Ectodermal cell (in vitro differentiated cells): ENCODE data around the gene GALNT10.

Experiments used
- H3K27ac ChIP-seq: 2 replicates; pipeline ENCODE4 v1.7.0; 2013; ENCODE audit warnings: mild to moderate bottlenecking, low read depth, low read length; ENCODE audit not compliant: insufficient read depth, poor library complexity, severe bottlenecking
- H3K27me3 ChIP-seq: 2 replicates; pipeline ENCODE4 v1.7.0; 2013; ENCODE audit warnings: mild to moderate bottlenecking, low read length; ENCODE audit not compliant: insufficient read depth, control insufficient read depth, poor library complexity, severe bottlenecking
- H3K36me3 ChIP-seq: one replicate; pipeline ENCODE4 v1.7.0; 2013; ENCODE audit warnings: low read length; ENCODE audit not compliant: control insufficient read depth, insufficient read depth
- H3K4me1 ChIP-seq: one replicate; pipeline ENCODE4 v1.7.0; 2013; ENCODE audit warnings: low read length; ENCODE audit not compliant: control insufficient read depth, insufficient read depth
- H3K4me3 ChIP-seq: 2 replicates; pipeline ENCODE4 v1.7.0; 2013; ENCODE audit warnings: low read depth, low read length, control low read depth; ENCODE audit not compliant: insufficient read depth
- H3K9me3 ChIP-seq: 2 replicates; pipeline ENCODE4 v1.7.0; 2013; ENCODE audit warnings: mild to moderate bottlenecking, low read length, moderate library complexity; ENCODE audit not compliant: control insufficient read depth
- WGBS, 2 experiments: methylation state at CpG; one replicate each; pipeline ENCODE4 v1.1.7; 2013; ENCODE audit warnings: missing lambda C conversion rate in 2 of 2; 5-methylcytosine and 5-hydroxymethylcytosine counted together

The GALNT10 gene

GRCh38 chr5:154178661-154179060, 11.9 kb upstream of the GALNT10 start:
- Histone ChIP-seq H3K9me3 (no peaks in the 10 kb centered on the region), H3K4me3 (no peak overlapping the region), H3K27me3 (no peaks in the 10 kb centered on the region), H3K27ac (no peak overlapping the region), H3K36me3 (no peaks in the 10 kb centered on the region), H3K4me1 (no peaks in the 10 kb centered on the region)
- 68 to 75% methylated on average over 2 of the region's 2 CpGs for WGBS, 2 experiments

- H3K9me3 ChIP-seq = no peaks in the 10 kb centered on the region
- H3K27ac ChIP-seq = no peak overlapping the region
- H3K4me3 ChIP-seq = no peak overlapping the region
- H3K4me1 ChIP-seq = no peaks in the 10 kb centered on the region
- no peaks in the 10 kb centered on the region for H3K36me3 ChIP-seq
- no peaks in the 10 kb centered on the region for H3K27me3 ChIP-seq
- 70 to 74% methylated on average over 13 of the region's 13 CpGs for WGBS, 2 experiments
Measured at GRCh38 chr5:154179846-154180710, 10.5 kb upstream of the GALNT10 start.

DNA sequence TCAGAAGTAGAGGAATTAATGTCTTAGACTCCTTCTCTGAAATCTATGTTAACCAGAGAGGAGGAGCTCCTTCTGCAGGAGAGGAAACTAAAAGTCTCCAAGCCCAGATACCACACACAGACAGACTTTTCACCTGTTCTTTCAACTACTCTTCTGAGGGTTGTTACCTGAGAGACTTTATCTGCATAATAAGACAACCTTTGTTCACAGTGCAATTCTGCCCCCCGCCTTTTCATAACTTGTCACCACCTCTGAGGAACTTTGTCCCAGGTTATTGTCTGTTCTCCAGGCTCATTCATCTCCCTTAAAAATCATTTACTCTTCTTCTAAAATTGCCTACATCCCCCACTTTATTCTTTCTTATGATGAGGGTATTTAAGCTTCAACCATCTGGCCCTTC, 9.4 kb upstream of the GALNT10 start:
- H3K27ac ChIP-seq = no peak overlapping the region
- no peaks in the 10 kb centered on the region for H3K9me3 ChIP-seq
- 93 to 96% methylated on average over 1 of the region's 1 CpG for WGBS, 2 experiments
- H3K27me3 ChIP-seq = no peaks in the 10 kb centered on the region
- H3K36me3 ChIP-seq = no peaks in the 10 kb centered on the region
- H3K4me1 ChIP-seq = peaks cover 1% of the 10 kb centered on the region
- H3K4me3 ChIP-seq = no peak overlapping the region

- Histone ChIP-seq H3K9me3 (no peaks in the 10 kb centered on the region), H3K4me3 (peak overlapping the region; percentile 69), H3K36me3 (no peaks in the 10 kb centered on the region), H3K4me1 (peaks cover 29% of the 10 kb centered on the region), H3K27ac (no peak overlapping the region), H3K27me3 (peaks cover 33% of the 10 kb centered on the region)
- WGBS, 2 experiments = 3 to 5% methylated on average over 25 of the region's 25 CpGs
Measured at GRCh38 chr5:154189256-154189818, 1.2 kb upstream of the GALNT10 start.

DNA sequence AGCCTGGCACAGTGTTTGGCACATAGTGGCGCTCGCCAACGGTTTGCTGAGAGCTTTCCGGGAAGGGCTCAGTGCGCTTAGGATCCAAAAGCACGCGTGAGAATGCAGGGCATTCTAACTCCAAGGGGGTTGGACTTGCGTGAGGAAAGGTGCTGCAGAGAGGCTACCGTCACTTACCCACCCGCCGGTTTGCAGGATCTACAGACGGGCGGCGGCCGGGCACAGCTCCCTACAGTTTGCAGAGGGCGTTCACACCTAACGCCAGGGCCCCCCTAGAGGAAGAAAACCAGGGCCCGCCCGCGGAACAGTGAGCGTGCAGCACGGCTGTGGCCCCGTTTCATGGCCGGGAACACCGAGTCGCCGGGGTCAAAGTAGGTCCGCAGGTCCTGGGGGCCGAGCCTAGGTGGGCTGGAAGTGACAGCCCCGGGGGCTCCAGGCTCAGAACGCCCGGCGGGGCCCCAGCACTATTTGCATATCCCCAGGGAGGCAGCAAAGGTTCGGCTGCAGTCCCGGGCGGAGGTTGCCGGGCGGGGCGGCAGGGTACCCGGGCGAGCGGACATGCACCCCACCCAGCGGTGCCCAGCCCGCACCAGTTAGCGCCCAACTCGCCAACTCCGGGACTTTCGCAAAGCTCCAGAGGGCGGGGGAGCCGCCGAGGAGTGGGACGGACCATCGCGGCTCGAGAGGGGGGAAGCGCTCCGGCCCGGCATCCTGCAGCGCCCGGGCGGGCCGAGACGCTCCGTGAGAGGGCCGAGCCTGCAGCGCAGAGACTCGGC, 526 bp upstream of the GALNT10 start:
- Histone ChIP-seq H3K36me3 (no peaks in the 10 kb centered on the region), H3K27me3 (peaks cover 33% of the 10 kb centered on the region), H3K4me3 (peak overlapping the region; percentile 69), H3K27ac (peak overlapping the region; percentile 46), H3K9me3 (no peaks in the 10 kb centered on the region), H3K4me1 (peaks cover 36% of the 10 kb centered on the region)
- 1% methylated on average over 67 of the region's 67 CpGs for WGBS, 2 experiments

- peak overlapping the region; percentile 27 for H3K4me3 ChIP-seq
- H3K27me3 ChIP-seq = peaks cover 33% of the 10 kb centered on the region
Measured at GRCh38 chr5:154191467-154192261, 1.1 kb downstream of the GALNT10 start.

GRCh38 chr5:154193283-154193682, 2.8 kb downstream of the GALNT10 start:
- H3K27me3 ChIP-seq = peaks cover 23% of the 10 kb centered on the region
- H3K27ac ChIP-seq = no peak overlapping the region
- no peaks in the 10 kb centered on the region for H3K9me3 ChIP-seq
- H3K4me1 ChIP-seq = peaks cover 53% of the 10 kb centered on the region
- 69 to 77% methylated on average over 3 of the region's 3 CpGs for WGBS, 2 experiments
- H3K36me3 ChIP-seq = no peaks in the 10 kb centered on the region
- peak overlapping the region; percentile 4 for H3K4me3 ChIP-seq

More at GRCh38 chr5:154191467-154192261, 1.1 kb downstream of the GALNT10 start:
- 68 to 77% methylated on average over 10 of the region's 10 CpGs for WGBS, 2 experiments
- H3K36me3 ChIP-seq = no peaks in the 10 kb centered on the region
- H3K4me1 ChIP-seq = peaks cover 40% of the 10 kb centered on the region
- H3K9me3 ChIP-seq = no peaks in the 10 kb centered on the region
- no peak overlapping the region for H3K27ac ChIP-seq

- 100% methylated on average over 1 of the region's 1 CpG for WGBS, 2 experiments
- H3K9me3 ChIP-seq = no peaks in the 10 kb centered on the region
- no peaks in the 10 kb centered on the region for H3K36me3 ChIP-seq
- peaks cover 20% of the 10 kb centered on the region for H3K27me3 ChIP-seq
- no peak overlapping the region for H3K4me3 ChIP-seq
- peaks cover 53% of the 10 kb centered on the region for H3K4me1 ChIP-seq
- H3K27ac ChIP-seq = no peak overlapping the region
Measured at GRCh38 chr5:154193701-154194121, 3.2 kb downstream of the GALNT10 start.

- H3K4me3 ChIP-seq = no peak overlapping the region
- no peaks in the 10 kb centered on the region for H3K9me3 ChIP-seq
- WGBS, 2 experiments = 55 to 59% methylated on average over 8 of the region's 8 CpGs
- H3K27ac ChIP-seq = no peak overlapping the region
- H3K4me1 ChIP-seq = peaks cover 52% of the 10 kb centered on the region
- H3K27me3 ChIP-seq = peaks cover 10% of the 10 kb centered on the region
- H3K36me3 ChIP-seq = no peaks in the 10 kb centered on the region
Measured at GRCh38 chr5:154194345-154195329, 4.1 kb downstream of the GALNT10 start.
